ENCODE data around the gene OR4L1. TPM values are rescaled to one million over a fixed set of nuclear protein-coding genes. Genes with fewer than 3 reads are reported as not detected.
"Not testable (repeated sequence)": the region's sequence is repeated elsewhere in the genome, so short reads cannot be mapped to it uniquely, and the experiment has no call there.

The OR4L1 gene, protein sequence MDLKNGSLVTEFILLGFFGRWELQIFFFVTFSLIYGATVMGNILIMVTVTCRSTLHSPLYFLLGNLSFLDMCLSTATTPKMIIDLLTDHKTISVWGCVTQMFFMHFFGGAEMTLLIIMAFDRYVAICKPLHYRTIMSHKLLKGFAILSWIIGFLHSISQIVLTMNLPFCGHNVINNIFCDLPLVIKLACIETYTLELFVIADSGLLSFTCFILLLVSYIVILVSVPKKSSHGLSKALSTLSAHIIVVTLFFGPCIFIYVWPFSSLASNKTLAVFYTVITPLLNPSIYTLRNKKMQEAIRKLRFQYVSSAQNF
- total RNA-seq = not detected in 2 replicates

DNA sequence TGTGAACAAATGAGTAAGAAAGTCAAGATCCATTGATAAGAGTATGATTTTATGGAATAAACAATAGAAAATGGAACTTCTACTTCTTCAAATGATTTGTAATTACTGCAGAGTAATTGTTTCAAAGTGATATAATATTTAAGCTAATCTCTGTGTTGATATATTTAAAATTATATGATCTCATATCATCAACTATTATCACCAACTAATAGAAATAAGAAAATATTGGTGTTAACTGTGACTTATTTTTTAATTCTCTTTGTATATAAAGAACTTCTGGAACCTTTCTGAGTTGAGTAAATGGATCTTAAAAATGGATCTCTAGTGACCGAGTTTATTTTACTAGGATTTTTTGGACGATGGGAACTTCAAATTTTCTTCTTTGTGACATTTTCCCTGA, at the start of gene OR4L1:
OR4L1 (plus strand) TSS at position 301 of the 400 bp plus-strand sequence; CDS start at position 301, 0 bp downstream.
- DNase-seq (ENCODE audit: extremely low read depth, low read depth, low spot score) = no peak

DNA sequence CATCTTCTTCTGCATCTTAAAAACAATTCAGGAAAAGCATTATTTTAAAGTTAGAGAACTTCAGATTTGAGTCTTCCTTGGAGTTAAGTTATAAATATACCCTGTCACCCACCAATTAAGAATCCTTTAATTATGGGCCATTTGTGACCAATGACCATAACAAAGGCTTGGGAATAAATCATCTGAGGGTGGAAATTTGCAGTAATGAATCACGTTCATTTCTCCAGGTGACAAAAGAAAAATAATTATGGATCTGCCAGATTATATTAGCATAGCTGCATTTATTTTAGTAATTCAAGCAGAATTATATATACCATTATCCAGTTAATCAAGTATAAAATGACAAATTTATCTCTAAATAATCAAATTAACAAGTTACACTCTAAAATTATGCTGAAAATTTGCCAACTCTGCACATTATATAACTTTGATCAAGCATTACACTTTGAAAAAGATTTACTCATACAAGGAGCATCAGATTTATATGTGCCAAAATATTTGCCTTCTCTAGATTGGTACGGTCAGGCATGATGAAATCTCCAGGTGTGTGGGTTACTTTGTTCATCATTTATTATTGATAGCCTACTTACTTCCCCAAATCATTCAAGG, 40.5 kb upstream of the OR4L1 start, which contains the start of gene OR4K14:
OR4K14 (minus strand) TSS at position 51 of the 609 bp plus-strand sequence. CDS start 4,114 bp downstream, outside the sequence.
- no peak for DNase-seq (ENCODE audit: extremely low read depth, low read depth, low spot score)

DNA sequence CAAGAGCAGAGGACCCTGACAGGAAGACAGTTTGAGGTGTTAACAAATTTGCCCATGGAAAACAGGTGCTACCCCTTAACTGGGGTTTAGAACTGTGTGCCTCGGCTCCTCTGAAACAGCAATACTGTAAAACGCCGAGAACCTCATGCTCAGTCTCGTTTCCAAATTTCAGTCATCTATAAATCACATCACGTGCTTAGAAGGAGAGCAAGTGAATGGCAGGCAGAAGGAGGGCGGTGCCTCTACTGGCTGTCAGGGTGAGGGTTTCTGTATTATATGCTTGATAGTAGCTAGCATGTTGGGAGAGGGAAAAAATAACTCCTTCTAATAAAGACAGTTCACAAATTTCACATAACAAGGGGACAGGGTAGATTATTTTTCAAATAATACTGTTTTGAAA, 28.8 kb upstream of the OR4L1 start:
- no peak for DNase-seq (ENCODE audit: extremely low read depth, low read depth, low spot score)

DNA sequence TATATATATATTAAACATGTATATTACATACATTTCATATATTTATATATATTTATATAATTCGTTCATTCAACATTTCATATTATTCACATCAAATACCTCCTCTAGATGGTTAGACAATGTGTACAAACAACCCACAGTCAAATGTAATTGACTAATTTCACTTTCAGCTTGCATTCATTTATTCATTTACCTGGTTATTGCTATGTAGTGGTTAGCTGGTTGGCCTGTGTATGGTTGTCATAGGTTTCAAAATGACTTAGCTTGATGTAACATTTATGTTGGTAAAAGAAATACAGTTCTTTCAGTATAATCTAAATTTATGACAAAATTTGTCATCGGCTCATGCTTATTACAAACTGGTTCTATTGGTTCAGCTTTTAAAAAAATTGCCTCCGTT, 24.4 kb upstream of the OR4L1 start:
- no peak for DNase-seq (ENCODE audit: extremely low read depth, low read depth, low spot score)

DNA sequence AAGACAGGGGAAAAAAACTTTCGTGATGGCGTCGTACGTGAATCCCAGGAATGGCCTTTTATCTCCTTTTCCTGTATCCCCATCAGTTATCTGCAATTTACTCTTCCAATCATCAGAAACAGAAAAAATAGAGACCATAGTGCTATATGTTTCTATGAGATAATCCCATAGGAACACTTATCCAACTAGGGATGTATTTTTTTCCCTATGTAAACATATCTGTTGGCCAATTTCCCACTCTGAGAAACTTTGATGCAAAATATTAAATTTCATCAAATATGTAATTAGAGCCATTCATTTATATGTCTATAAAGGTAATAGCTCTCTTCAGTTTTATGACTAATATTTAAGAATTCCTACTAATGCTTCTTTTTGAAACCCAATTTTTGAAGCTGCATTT, 23.9 kb upstream of the OR4L1 start, which contains the start of gene OR4K13:
OR4K13 (minus strand) TSS at position 101 of the 400 bp plus-strand sequence. CDS start 1,280 bp downstream, outside the sequence.
- DNase-seq (ENCODE audit: extremely low read depth, low read depth, low spot score) = no peak

DNA sequence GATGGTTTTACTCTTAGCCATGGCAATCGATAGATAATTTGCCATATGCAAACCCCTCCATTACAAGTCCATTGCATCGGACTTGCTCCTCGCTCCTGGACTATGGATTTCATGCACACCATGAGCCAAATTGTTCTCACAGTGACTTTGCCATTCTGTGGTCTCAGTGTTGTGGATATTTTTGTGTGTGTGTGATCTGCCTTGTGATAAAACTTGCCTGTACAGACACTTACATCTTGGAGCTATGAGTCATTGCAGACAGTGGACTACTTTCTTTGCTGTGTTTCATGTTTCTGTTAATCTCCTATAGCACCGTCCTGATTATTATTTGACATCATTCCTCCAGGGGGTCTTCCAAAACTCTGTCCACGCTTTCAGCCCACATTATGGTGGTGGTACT, 15.6 kb upstream of the OR4L1 start:
- no peak for DNase-seq (ENCODE audit: extremely low read depth, low read depth, low spot score)

DNA sequence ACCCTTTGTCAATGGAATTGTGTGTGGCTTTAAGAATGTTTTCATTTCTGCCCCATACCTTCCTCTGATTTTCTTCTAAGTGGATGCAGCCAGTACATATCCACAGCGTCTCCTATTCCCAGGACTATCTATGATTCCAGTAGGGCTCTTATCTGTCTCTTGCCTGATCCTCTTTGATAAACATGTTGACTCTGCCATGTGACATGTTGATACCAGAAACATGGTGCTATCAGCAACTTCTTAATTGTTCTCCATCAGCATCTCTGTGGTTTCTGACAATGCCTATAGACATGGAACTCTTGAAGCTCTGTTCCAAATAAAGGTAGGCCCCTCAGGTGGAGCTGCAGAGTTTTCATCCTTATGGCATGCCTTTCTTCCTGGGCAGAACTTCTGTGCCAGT, 11.6 kb upstream of the OR4L1 start:
- no peak for DNase-seq (ENCODE audit: extremely low read depth, low read depth, low spot score)

DNA sequence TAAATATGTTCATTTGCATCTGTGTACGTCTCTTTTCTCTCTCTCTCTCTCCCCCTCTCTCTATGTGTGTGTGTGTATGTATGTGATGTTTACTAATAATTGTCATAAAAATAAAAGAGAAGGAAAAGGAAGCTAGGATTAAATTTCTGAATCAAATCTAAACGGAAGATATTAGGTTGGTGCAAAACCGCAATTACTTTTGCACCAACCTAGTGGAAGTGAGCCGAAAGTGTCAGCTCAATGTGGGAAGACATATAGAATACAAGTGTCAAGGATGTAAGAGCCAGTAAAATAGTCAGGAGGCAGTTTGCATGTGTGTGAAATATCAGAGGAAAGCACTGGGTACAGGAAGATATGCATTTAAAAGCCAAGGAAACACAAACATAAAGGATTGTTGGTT, 32.2 kb downstream of the OR4L1 start:
- DNase-seq (ENCODE audit: extremely low read depth, low read depth, low spot score) = no peak

DNA sequence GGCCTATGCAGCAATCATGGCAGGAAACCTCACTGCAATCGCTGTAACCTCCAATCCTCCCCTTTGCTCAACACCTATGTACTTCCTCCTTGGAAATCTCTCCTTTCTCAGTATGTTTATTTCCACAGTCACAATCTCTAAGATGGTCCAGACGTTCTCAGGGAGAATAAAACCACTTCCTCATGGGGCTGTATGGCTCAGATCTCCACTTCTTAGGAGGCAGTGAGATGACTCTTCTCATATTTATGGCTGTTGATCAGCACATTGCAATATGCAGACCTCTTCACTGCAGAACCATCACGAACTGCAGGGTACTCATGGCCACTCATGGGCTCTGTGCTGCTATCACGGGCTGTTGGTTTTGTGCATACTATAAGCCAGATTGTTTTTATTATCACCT, 33.6 kb downstream of the OR4L1 start:
- no peak for DNase-seq (ENCODE audit: extremely low read depth, low read depth, low spot score)

DNA sequence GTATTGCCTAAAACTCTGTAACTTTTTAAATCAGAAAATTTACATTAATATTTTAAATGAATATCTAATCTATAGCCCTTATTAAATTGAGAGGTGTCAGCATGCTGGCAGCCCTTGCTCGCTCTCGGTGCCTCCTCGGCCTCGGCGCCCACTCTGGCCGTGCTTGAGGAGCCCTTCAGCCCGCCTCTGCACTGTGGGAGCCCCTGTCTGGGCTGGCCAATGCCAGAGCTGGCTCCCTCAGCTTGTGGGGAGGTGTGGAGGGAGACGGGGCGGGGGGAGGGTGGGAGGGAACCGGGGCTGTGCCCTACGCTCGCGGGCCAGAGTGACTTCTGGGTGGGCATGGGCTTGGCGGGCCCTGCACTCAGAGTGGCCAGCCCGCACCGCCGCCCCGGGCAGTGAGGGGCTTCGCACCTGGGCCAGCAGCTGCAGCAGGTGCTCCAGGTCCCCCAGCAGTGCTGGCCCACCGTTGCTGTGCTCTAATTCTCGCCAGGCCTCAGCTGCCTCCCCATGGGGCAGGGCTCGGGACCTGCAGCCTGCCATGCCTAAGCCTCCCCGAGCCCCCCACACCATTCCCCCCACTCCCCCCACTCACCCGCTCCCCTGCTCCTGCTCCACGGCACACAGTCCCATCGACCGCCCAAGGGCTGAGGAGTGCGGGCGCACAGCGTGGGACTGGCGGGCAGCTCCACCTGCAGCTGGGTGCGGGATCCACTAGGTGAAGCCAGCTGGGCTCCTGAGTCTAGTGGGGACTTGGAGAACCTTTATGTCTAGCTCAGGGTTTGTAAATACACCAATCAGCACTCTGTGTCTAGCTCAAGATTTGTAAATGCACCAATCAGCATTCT, 39.3 kb downstream of the OR4L1 start:
- DNase-seq (ENCODE audit: extremely low read depth, low read depth, low spot score) = not testable (repeated sequence)

DNA sequence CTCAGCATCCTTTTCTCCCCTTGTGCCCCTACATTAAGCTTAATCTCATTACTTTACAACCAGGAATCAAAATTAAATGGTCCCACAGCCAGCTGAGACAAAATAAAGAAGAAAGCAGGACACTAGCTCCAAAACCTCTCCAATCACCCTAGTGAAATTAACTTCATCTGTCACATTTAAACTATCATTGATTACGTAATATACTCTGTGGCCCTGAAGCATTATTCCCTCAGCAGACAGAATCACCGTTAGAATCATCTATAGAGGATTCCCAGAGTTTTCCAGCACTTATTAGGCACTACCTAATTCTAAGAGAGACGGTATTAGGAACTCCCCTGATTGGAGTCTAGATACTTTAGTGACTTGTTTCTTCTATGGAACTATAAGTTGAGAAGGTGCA, 50.6 kb downstream of the OR4L1 start, which contains the start of gene OR4K17:
OR4K17 (plus strand) TSS at position 302 of the 400 bp plus-strand sequence. CDS start 6,761 bp downstream, outside the sequence.
- no peak for DNase-seq (ENCODE audit: extremely low read depth, low read depth, low spot score)

Other genes with a start within 250 kb of the OR4L1 start
- gene OR4K2, start 184.9 kb upstream of the OR4L1 start, total RNA-seq = not detected in 2 replicates
- not detected in 2 replicates for gene OR4K5, start 139.4 kb upstream of the OR4L1 start, total RNA-seq
- not detected in 2 replicates for gene OR4K1, start 129.1 kb upstream of the OR4L1 start, total RNA-seq
- not detected in 2 replicates for gene OR4K15, start 84.5 kb upstream of the OR4L1 start, total RNA-seq
- gene OR4Q2, start 57.9 kb upstream of the OR4L1 start, total RNA-seq = not detected in 2 replicates
- not detected in 2 replicates for gene OR4K14, start 40.7 kb upstream of the OR4L1 start, total RNA-seq
- not detected in 2 replicates for gene OR4K13, start 24.0 kb upstream of the OR4L1 start, total RNA-seq
- gene OR4K17, start 50.7 kb downstream of the OR4L1 start, total RNA-seq = not detected in 2 replicates
- not detected in 2 replicates for gene OR4N5, start 78.8 kb downstream of the OR4L1 start, total RNA-seq
- not detected in 2 replicates for gene OR11G2, start 130.9 kb downstream of the OR4L1 start, total RNA-seq
- not detected in 2 replicates for gene OR11H6, start 163.7 kb downstream of the OR4L1 start, total RNA-seq
- not detected in 2 replicates for gene OR11H7, start 168.9 kb downstream of the OR4L1 start, total RNA-seq
- gene OR11H4, start 179.2 kb downstream of the OR4L1 start, total RNA-seq = not detected in 2 replicates
- 10.7 and 10.8 TPM in 2 replicates for gene TTC5, start 245.9 kb downstream of the OR4L1 start, total RNA-seq

Measured in glomerular endothelial cell (primary cell).